HEK293 (cell line): ENCODE measurements around the gene ZBTB8A.

Experiments
- BCL11A ChIP-seq: fragments of 450-650 bp; formaldehyde crosslinking; IDR thresholded peaks from 2 replicates; pipeline ENCODE4 v1.5.1; 2016; ENCODE audit warnings: low read depth, missing biosample characterization, missing genetic modification characterization
- BCL11B ChIP-seq: fragments of 450-650 bp; formaldehyde crosslinking; IDR thresholded peaks from 2 replicates; pipeline ENCODE4 v1.5.1; 2016; ENCODE audit warnings: low read depth, missing biosample characterization, missing genetic modification characterization
- KLF1 ChIP-seq: fragments of 450-650 bp; formaldehyde crosslinking; IDR thresholded peaks from 2 replicates; pipeline ENCODE4 v1.5.1; 2016; ENCODE audit warnings: missing biosample characterization, missing genetic modification characterization
- KLF16 ChIP-seq: fragments of 450-650 bp; formaldehyde crosslinking; IDR thresholded peaks from 2 replicates; pipeline ENCODE4 v1.5.1; 2017; ENCODE audit warnings: missing biosample characterization, missing genetic modification characterization
- KLF17 ChIP-seq: fragments of 450-650 bp; formaldehyde crosslinking; IDR thresholded peaks from 2 replicates; pipeline ENCODE4 v1.5.1; 2016; ENCODE audit warnings: missing biosample characterization, missing genetic modification characterization
- KLF8 ChIP-seq: fragments of 450-650 bp; formaldehyde crosslinking; IDR thresholded peaks from 2 replicates; pipeline ENCODE4 v1.5.1; 2016; ENCODE audit warnings: missing biosample characterization, missing genetic modification characterization
- PATZ1 ChIP-seq: fragments of 450-650 bp; formaldehyde crosslinking; IDR thresholded peaks from 2 replicates; pipeline ENCODE4 v1.5.1; 2016; ENCODE audit warnings: missing biosample characterization, missing genetic modification characterization
- PRDM1 ChIP-seq: fragments of 450-650 bp; formaldehyde crosslinking; IDR thresholded peaks from 2 replicates; pipeline ENCODE4; 2016; ENCODE audit warnings: missing biosample characterization, missing genetic modification characterization
- REPIN1 ChIP-seq: fragments of 450-650 bp; formaldehyde crosslinking; IDR thresholded peaks from 2 replicates; pipeline ENCODE4 v1.5.1; 2017; ENCODE audit warnings: missing biosample characterization, missing genetic modification characterization, low read depth
- SP7 ChIP-seq: fragments of 450-650 bp; formaldehyde crosslinking; IDR thresholded peaks from 2 replicates; pipeline ENCODE4 v1.5.1; 2016; ENCODE audit warnings: missing biosample characterization, missing genetic modification characterization
- ZBTB11 ChIP-seq: fragments of 450-650 bp; formaldehyde crosslinking; conservative IDR thresholded peaks from 2 replicates; pipeline ENCODE4 v1.5.1; 2016; ENCODE audit warnings: low read depth, missing biosample characterization, missing genetic modification characterization
- ZBTB48 ChIP-seq: fragments of 450-650 bp; formaldehyde crosslinking; IDR thresholded peaks from 2 replicates; pipeline ENCODE4 v1.5.1; 2016; ENCODE audit warnings: missing biosample characterization, missing genetic modification characterization
- ZBTB8A ChIP-seq: fragments of 450-650 bp; formaldehyde crosslinking; IDR thresholded peaks from 2 replicates; pipeline ENCODE4 v1.5.1; 2016; ENCODE audit warnings: missing biosample characterization, missing genetic modification characterization
- ZIC2 ChIP-seq: fragments of 450-650 bp; formaldehyde crosslinking; IDR thresholded peaks from 2 replicates; pipeline ENCODE4 v1.5.1; 2016; ENCODE audit warnings: missing biosample characterization, missing genetic modification characterization
- ZNF112 ChIP-seq: fragments of 450-650 bp; formaldehyde crosslinking; IDR thresholded peaks from 2 replicates; pipeline ENCODE4 v1.5.0; 2017; ENCODE audit warnings: missing biosample characterization, missing genetic modification characterization
- ZNF280C ChIP-seq: fragments of 450-650 bp; formaldehyde crosslinking; IDR thresholded peaks from 2 replicates; pipeline ENCODE4 v1.5.1; 2016; ENCODE audit warnings: missing biosample characterization, missing genetic modification characterization
- ZNF416 ChIP-seq: fragments of 450-650 bp; formaldehyde crosslinking; IDR thresholded peaks from 2 replicates; pipeline ENCODE4 v1.5.1; 2016; ENCODE audit warnings: missing biosample characterization, missing genetic modification characterization
- ZNF426 ChIP-seq: fragments of 450-650 bp; formaldehyde crosslinking; IDR thresholded peaks from 2 replicates; pipeline ENCODE4 v1.5.1; 2017; ENCODE audit warnings: missing biosample characterization, missing genetic modification characterization, mild to moderate bottlenecking, inconsistent platforms, moderate library complexity
- ZNF433 ChIP-seq: fragments of 450-650 bp; formaldehyde crosslinking; IDR thresholded peaks from 2 replicates; pipeline ENCODE4 v1.5.1; 2016; ENCODE audit warnings: missing biosample characterization, missing genetic modification characterization, low read depth
- ZNF473 ChIP-seq: fragments of 450-650 bp; formaldehyde crosslinking; IDR thresholded peaks from 2 replicates; pipeline ENCODE4 v1.5.1; 2017; ENCODE audit warnings: missing biosample characterization, missing genetic modification characterization
- ZNF48 ChIP-seq: fragments of 450-650 bp; formaldehyde crosslinking; IDR thresholded peaks from 2 replicates; pipeline ENCODE4 v1.5.1; 2016; ENCODE audit warnings: missing biosample characterization, missing genetic modification characterization
- ZNF488 ChIP-seq: fragments of 450-650 bp; formaldehyde crosslinking; IDR thresholded peaks from 2 replicates; pipeline ENCODE4 v1.5.1; 2016; ENCODE audit warnings: missing biosample characterization, missing genetic modification characterization
- ZNF548 ChIP-seq: fragments of 450-650 bp; formaldehyde crosslinking; IDR thresholded peaks from 2 replicates; pipeline ENCODE4 v1.5.1; 2016; ENCODE audit warnings: missing biosample characterization, missing genetic modification characterization
- ZNF580 ChIP-seq: fragments of 450-650 bp; formaldehyde crosslinking; IDR thresholded peaks from 2 replicates; pipeline ENCODE4 v1.5.1; 2016; ENCODE audit warnings: missing biosample characterization, missing genetic modification characterization
- ZNF645 ChIP-seq: fragments of 450-650 bp; formaldehyde crosslinking; IDR thresholded peaks from 2 replicates; pipeline ENCODE4; 2016; ENCODE audit warnings: missing biosample characterization, missing genetic modification characterization
- ZNF664 ChIP-seq: fragments of 450-650 bp; formaldehyde crosslinking; IDR thresholded peaks from 2 replicates; pipeline ENCODE4 v1.5.1; 2016; ENCODE audit warnings: missing biosample characterization, missing genetic modification characterization
- ZNF776 ChIP-seq: fragments of 450-650 bp; formaldehyde crosslinking; IDR thresholded peaks from 2 replicates; pipeline ENCODE4 v1.5.0; 2017; ENCODE audit warnings: missing biosample characterization, missing genetic modification characterization, borderline replicate concordance
- ZNF792 ChIP-seq: fragments of 450-650 bp; formaldehyde crosslinking; IDR thresholded peaks from 2 replicates; pipeline ENCODE4 v1.5.1; 2016; ENCODE audit warnings: missing biosample characterization, missing genetic modification characterization

The ZBTB8A gene

GRCh38 chr1:32612189-32612881 is 73.1 kb downstream of the ZBTB8A start (continued):
- no peak for TF ChIP-seq ZNF645 (tag by site-specific recombination)
- no peak for TF ChIP-seq ZNF473
- TF ChIP-seq ZBTB48 (tag by site-specific recombination): peak; percentile 84
- peak; percentile 50; the same call in 1 of the 2 replicates for TF ChIP-seq KLF16
- peak; percentile 76 for TF ChIP-seq BCL11B (tag by site-specific recombination)
- TF ChIP-seq ZNF426 (tag by site-specific recombination): no peak
- peak; percentile 94; the same call in 1 of the 2 replicates for TF ChIP-seq BCL11A (tag by site-specific recombination)
- TF ChIP-seq ZNF280C: no peak
- TF ChIP-seq ZBTB8A (tag by site-specific recombination): no peak
- TF ChIP-seq PRDM1 (tag by site-specific recombination): peak; percentile 95
- TF ChIP-seq ZNF112: no peak
- TF ChIP-seq ZIC2 (tag by site-specific recombination): peak; percentile 73
- TF ChIP-seq PATZ1 (tag by site-specific recombination): 0 out of 2 replicates have a peak, but pooled peaks have one; percentile 34
- peak; percentile 54; the same call in 1 of the 2 replicates for TF ChIP-seq ZNF580 (tag by site-specific recombination)
- no peak for TF ChIP-seq ZNF48 (tag by site-specific recombination)
- no peak for TF ChIP-seq ZNF776 (tag by site-specific recombination)
- TF ChIP-seq ZBTB11 (tag by site-specific recombination): no peak
- no peak for TF ChIP-seq REPIN1
- peak; percentile 97 for TF ChIP-seq ZNF664 (tag by site-specific recombination)
- no peak for TF ChIP-seq ZNF548 (tag by site-specific recombination)
- TF ChIP-seq KLF17 (tag by site-specific recombination): 0 out of 2 replicates have a peak, but pooled peaks have one; percentile 11
- peak; percentile 1; the same call in 1 of the 2 replicates for TF ChIP-seq KLF8
- TF ChIP-seq ZNF433 (tag by site-specific recombination): no peak
- peak; percentile 85 for TF ChIP-seq SP7 (tag by site-specific recombination)
- TF ChIP-seq ZNF416 (tag by site-specific recombination): no peak
- TF ChIP-seq ZNF488: no peak
- no peak; the same call in 1 of the 2 replicates for TF ChIP-seq KLF1 (tag by site-specific recombination)
- no peak for TF ChIP-seq ZNF792
